B cell (primary cell): Measurements from ENCODE around the gene SYTL5.

Experiments
- EZH2 ChIP-seq: IDR thresholded peaks from 2 replicates; pipeline ENCODE4 v1.6.1; 2012; ENCODE audit warnings: borderline replicate concordance, low read depth, mild to moderate bottlenecking, moderate library complexity, low read length; ENCODE audit not compliant: insufficient read depth, poor library complexity, severe bottlenecking
- TF ChIP-seq, protein P1 (sequence below): fragments of 200-600 bp; IDR thresholded peaks from one replicate; pipeline ENCODE4 v1.8.0; 2022; ENCODE audit warnings: antibody characterized with exemption, mild to moderate bottlenecking

DNA sequence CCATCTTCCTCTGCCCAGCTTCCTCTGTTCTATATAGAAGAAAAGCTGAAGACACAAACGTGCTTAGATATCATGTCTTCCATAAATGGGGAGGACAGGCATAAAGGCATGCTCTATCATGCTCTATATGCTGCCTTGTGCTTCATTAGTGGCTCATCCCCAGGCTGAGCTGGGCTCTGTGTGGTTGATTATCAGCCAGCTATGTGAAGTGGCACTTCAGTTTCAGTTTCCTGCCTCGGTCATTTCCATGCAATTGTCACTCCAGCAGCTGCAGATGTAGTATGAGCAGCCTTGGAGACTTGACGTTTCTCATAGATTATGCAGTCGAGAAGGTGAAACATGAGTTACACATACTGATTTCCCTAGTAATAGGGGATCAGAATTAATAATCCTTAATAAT, 106.2 kb downstream of the SYTL5 start:
- TF ChIP-seq, protein P1, sequence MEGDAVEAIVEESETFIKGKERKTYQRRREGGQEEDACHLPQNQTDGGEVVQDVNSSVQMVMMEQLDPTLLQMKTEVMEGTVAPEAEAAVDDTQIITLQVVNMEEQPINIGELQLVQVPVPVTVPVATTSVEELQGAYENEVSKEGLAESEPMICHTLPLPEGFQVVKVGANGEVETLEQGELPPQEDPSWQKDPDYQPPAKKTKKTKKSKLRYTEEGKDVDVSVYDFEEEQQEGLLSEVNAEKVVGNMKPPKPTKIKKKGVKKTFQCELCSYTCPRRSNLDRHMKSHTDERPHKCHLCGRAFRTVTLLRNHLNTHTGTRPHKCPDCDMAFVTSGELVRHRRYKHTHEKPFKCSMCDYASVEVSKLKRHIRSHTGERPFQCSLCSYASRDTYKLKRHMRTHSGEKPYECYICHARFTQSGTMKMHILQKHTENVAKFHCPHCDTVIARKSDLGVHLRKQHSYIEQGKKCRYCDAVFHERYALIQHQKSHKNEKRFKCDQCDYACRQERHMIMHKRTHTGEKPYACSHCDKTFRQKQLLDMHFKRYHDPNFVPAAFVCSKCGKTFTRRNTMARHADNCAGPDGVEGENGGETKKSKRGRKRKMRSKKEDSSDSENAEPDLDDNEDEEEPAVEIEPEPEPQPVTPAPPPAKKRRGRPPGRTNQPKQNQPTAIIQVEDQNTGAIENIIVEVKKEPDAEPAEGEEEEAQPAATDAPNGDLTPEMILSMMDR: no peak
- TF ChIP-seq EZH2: no peak
